ENCODE data around the gene TOM1. TPM values are rescaled to one million over a fixed set of nuclear protein-coding genes. Genes with fewer than 3 reads are reported as not detected.

TOM1 gene
- polyA plus RNA-seq (2011; rRNA removed) (16.6 and 26.2 TPM in 2 replicates), polyA plus RNA-seq (2017; fragmentation: RNase III; extraction: RNeasy Plus Mini Kit Qiagen cat#74134 plus additional on column Dnase treatment) (11.4 to 16.4 TPM (median 14.5 TPM) in 3 replicates), polyA minus RNA-seq (2011; rRNA and poly(A)+ RNA removed) (56.9 and 61.5 TPM in 2 replicates)
- 15.6 and 17.9 TPM in 2 replicates for polyA plus RNA-seq (2012; cell fraction: cytosol; rRNA removed)
- 22.7 and 27.2 TPM in 2 replicates for polyA plus RNA-seq (2012; cell fraction: nucleus; rRNA removed)

- DNase-seq (ENCODE audit: low read depth in 1 of 2, low spot score in 1 of 2), result peak; percentile 94 to 97
- no peak for FAIRE-seq
- no peaks in the 10 kb centered on the region for H3K9me3 ChIP-seq
- peak within 1 kb of the TSS; percentile 71 for H3K4me3 ChIP-seq
- H3K4me2 ChIP-seq, result peak within 1 kb of the TSS; percentile 85
- ATAC-seq, result peak; percentile 92 to 97
- CTCF ChIA-PET, result no interaction called here
- WGBS (ENCODE audit: missing lambda C conversion rate), result 2% methylated on average over 10 of the region's 64 CpGs
- H3K4me1 ChIP-seq, result peaks cover 21% of the 10 kb centered on the region
- H3K27ac ChIP-seq, result peak within 1 kb of the TSS; percentile 83 to 92
- POLR2A ChIA-PET, result interaction anchor here (1.0 kb wide), 1 partner anchor 42 kb away, joined by 4 read pairs; the partner anchor contains the start of gene HMGXB4
- TF ChIP-seq, protein P1, sequence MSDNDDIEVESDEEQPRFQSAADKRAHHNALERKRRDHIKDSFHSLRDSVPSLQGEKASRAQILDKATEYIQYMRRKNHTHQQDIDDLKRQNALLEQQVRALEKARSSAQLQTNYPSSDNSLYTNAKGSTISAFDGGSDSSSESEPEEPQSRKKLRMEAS (IDR thresholded peaks at IDR 0.05), result peak; percentile 75
- TF ChIP-seq CEBPB (IDR thresholded peaks at IDR 0.05) (no peak), PHF8 (IDR thresholded peaks at IDR 0.05; ENCODE audit: borderline replicate concordance, low read depth) (no peak), POLR2A (IDR thresholded peaks at IDR 0.05; ENCODE audit: low read length) (peak; percentile 43), SMC3 (IDR thresholded peaks at IDR 0.05) (no peak), KDM5A (IDR thresholded peaks at IDR 0.05) (peak; percentile 50), CBX2 (IDR thresholded peaks at IDR 0.05; ENCODE audit: borderline replicate concordance, low read depth) (no peak), EP300 (IDR thresholded peaks at IDR 0.05) (no peak), SREBF2 (IDR thresholded peaks at IDR 0.05) (no peak), BHLHE40 (IDR thresholded peaks at IDR 0.05; ENCODE audit: low read depth, low read length) (no peak), RAD21 (conservative IDR thresholded peaks at IDR 0.05 in 1 of 2, IDR thresholded peaks at IDR 0.05 in 1 of 2) (no peak), RARB (CRISPR knock-in tag; IDR thresholded peaks at IDR 0.05) (no peak), MAZ (IDR thresholded peaks at IDR 0.05; ENCODE audit: borderline replicate concordance, low read depth, low read length) (no peak), JUNB (IDR thresholded peaks at IDR 0.05) (no peak), FOSB (CRISPR knock-in tag; IDR thresholded peaks at IDR 0.05) (no peak), NPAS2 (CRISPR knock-in tag; IDR thresholded peaks at IDR 0.05; ENCODE audit: borderline replicate concordance) (no peak), MYC (IDR thresholded peaks at IDR 0.05; ENCODE audit: borderline replicate concordance, low read length) (peak; percentile 23; the same call in 1 of the 2 replicates), RNF2 (IDR thresholded peaks at IDR 0.05; ENCODE audit: borderline replicate concordance, low read depth) (no peak), HOXB5 (CRISPR knock-in tag; IDR thresholded peaks at IDR 0.05) (no peak), CBX8 (IDR thresholded peaks at IDR 0.05) (no peak), ZFP36 (IDR thresholded peaks at IDR 0.05; ENCODE audit: borderline replicate concordance, partially characterized antibody) (no peak), EHF (CRISPR knock-in tag; IDR thresholded peaks at IDR 0.05) (no peak), HOXA7 (CRISPR knock-in tag; IDR thresholded peaks at IDR 0.05) (no peak), BCL3 (IDR thresholded peaks at IDR 0.05) (peak; percentile 47; the same call in 1 of the 3 replicates), HEYL (CRISPR knock-in tag; IDR thresholded peaks at IDR 0.05) (no peak), HOXB13 (CRISPR knock-in tag; IDR thresholded peaks at IDR 0.05; ENCODE audit: low read depth) (no peak), KDM1A (IDR thresholded peaks at IDR 0.05; ENCODE audit: low read depth) (no peak), MAFK (IDR thresholded peaks at IDR 0.05; ENCODE audit: partially characterized antibody) (no peak), PBX3 (IDR thresholded peaks at IDR 0.05) (peak; percentile 97), ESRRA (IDR thresholded peaks at IDR 0.05; ENCODE audit: borderline replicate concordance, low read length) (no peak), JUN (IDR thresholded peaks at IDR 0.05) (peak in 1 of 2 experiments; percentile 66; a peak in 2 of 5 replicates), TFCP2L1 (CRISPR knock-in tag; IDR thresholded peaks at IDR 0.05) (no peak), POLR2AphosphoS2 (conservative IDR thresholded peaks at IDR 0.05; ENCODE audit: low read length) (no peak)
- TF ChIP-seq, protein P2, sequence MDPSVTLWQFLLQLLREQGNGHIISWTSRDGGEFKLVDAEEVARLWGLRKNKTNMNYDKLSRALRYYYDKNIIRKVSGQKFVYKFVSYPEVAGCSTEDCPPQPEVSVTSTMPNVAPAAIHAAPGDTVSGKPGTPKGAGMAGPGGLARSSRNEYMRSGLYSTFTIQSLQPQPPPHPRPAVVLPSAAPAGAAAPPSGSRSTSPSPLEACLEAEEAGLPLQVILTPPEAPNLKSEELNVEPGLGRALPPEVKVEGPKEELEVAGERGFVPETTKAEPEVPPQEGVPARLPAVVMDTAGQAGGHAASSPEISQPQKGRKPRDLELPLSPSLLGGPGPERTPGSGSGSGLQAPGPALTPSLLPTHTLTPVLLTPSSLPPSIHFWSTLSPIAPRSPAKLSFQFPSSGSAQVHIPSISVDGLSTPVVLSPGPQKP (IDR thresholded peaks at IDR 0.05; ENCODE audit: low read depth, low read length), result no peak
- TF ChIP-seq, protein P3, sequence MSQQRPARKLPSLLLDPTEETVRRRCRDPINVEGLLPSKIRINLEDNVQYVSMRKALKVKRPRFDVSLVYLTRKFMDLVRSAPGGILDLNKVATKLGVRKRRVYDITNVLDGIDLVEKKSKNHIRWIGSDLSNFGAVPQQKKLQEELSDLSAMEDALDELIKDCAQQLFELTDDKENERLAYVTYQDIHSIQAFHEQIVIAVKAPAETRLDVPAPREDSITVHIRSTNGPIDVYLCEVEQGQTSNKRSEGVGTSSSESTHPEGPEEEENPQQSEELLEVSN (IDR thresholded peaks at IDR 0.05; ENCODE audit: borderline replicate concordance, low read depth), result no peak
- TF ChIP-seq, protein P4, sequence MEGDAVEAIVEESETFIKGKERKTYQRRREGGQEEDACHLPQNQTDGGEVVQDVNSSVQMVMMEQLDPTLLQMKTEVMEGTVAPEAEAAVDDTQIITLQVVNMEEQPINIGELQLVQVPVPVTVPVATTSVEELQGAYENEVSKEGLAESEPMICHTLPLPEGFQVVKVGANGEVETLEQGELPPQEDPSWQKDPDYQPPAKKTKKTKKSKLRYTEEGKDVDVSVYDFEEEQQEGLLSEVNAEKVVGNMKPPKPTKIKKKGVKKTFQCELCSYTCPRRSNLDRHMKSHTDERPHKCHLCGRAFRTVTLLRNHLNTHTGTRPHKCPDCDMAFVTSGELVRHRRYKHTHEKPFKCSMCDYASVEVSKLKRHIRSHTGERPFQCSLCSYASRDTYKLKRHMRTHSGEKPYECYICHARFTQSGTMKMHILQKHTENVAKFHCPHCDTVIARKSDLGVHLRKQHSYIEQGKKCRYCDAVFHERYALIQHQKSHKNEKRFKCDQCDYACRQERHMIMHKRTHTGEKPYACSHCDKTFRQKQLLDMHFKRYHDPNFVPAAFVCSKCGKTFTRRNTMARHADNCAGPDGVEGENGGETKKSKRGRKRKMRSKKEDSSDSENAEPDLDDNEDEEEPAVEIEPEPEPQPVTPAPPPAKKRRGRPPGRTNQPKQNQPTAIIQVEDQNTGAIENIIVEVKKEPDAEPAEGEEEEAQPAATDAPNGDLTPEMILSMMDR (IDR thresholded peaks at IDR 0.05), result no peak
Observed at GRCh38 chr22:35299673-35300499, at the start of gene TOM1. TOM1 (plus strand) TSS chr22:35299894; CDS start chr22:35299929, 35 bp downstream.
